Bronchial epithelial cell (primary cell): ENCODE measurements around the gene PCSK5. TPM values are rescaled to one million over a fixed set of nuclear protein-coding genes. Genes with fewer than 3 reads are reported as not detected.
A peak's percentile ranks its signal among the peaks of the same experiment; 100 is the strongest.

Experiments
- DNase-seq: peaks from one replicate; pipeline ENCODE4 v3.0.0-alpha.2; 2010; ENCODE audit warnings: low read depth
- FAIRE-seq: peaks from 2 replicates; lab custom pipeline; 2011; peaks lifted over from hg19 to GRCh38; lab: Jason Lieb, UNC
- H3K27me3 ChIP-seq: 2 replicates; pipeline ENCODE4 v1.5.1; 2011; ENCODE audit warnings: low read length; ENCODE audit not compliant: control insufficient read depth, insufficient read depth
- H3K36me3 ChIP-seq: 2 replicates; pipeline ENCODE4 v1.5.1; 2011; ENCODE audit warnings: low read length; ENCODE audit not compliant: control insufficient read depth, insufficient read depth
- H3K4me3 ChIP-seq: 2 replicates; pipeline ENCODE4 v1.5.1; 2011; ENCODE audit warnings: mild to moderate bottlenecking, low read depth, low read length, control low read depth
- CTCF ChIP-seq: IDR thresholded peaks from 2 replicates; pipeline ENCODE4 v1.5.1; 2011; ENCODE audit warnings: mild to moderate bottlenecking, moderate library complexity, low read length, control low read depth, inconsistent platforms; ENCODE audit not compliant: insufficient read depth, severe bottlenecking
- total RNA-seq: library from RNA; depleted of rRNA; stranded (reverse); fragments of >200 nt; gene quantifications from 2 replicates; pipeline ENCODE4 v1.2.1, GENCODE V29; 2014

Gene PCSK5
- total RNA-seq, 1 donor from 2014 or later: 4.2 TPM

GRCh38 chr9:76372336-76372735 lies 481.9 kb downstream of the PCSK5 start:
- H3K36me3 ChIP-seq: no peaks in the 10 kb centered on the region
- H3K4me3 ChIP-seq: no peak overlapping the region
- TF ChIP-seq CTCF: no peak
- FAIRE-seq: no peak
- DNase-seq: no peak
- no peaks in the 10 kb centered on the region for H3K27me3 ChIP-seq

GRCh38 chr9:76373173-76373783 lies 482.8 kb downstream of the PCSK5 start:
- H3K4me3 ChIP-seq: no peak overlapping the region
- no peak for FAIRE-seq
- no peak for TF ChIP-seq CTCF
- H3K36me3 ChIP-seq: no peaks in the 10 kb centered on the region
- no peaks in the 10 kb centered on the region for H3K27me3 ChIP-seq
- peak; percentile 75 for DNase-seq

GRCh38 chr9:76373784-76374474 lies 483.5 kb downstream of the PCSK5 start:
- FAIRE-seq: no peak
- no peak for TF ChIP-seq CTCF
- Histone ChIP-seq H3K36me3 (no peaks in the 10 kb centered on the region), H3K27me3 (no peaks in the 10 kb centered on the region), H3K4me3 (no peak overlapping the region)
- no peak for DNase-seq

- Histone ChIP-seq H3K4me3 (no peak overlapping the region), H3K27me3 (no peaks in the 10 kb centered on the region), H3K36me3 (no peaks in the 10 kb centered on the region)
- DNase-seq (peak; percentile 96), FAIRE-seq (no peak)
- no peak for TF ChIP-seq CTCF
Observed at GRCh38 chr9:76374783-76375559, 484.5 kb downstream of the PCSK5 start.

- H3K36me3 ChIP-seq: no peaks in the 10 kb centered on the region
- no peak for FAIRE-seq
- TF ChIP-seq CTCF: no peak
- DNase-seq: peak; percentile 51
- H3K4me3 ChIP-seq: no peak overlapping the region
- no peaks in the 10 kb centered on the region for H3K27me3 ChIP-seq
Observed at GRCh38 chr9:76377791-76378190, 487.3 kb downstream of the PCSK5 start.
